Activated naive CD4-positive, alpha-beta T cell treated with anti-CD3 and anti-CD28 coated beads, Interleukin-2, amount 10 ng/mL, durations not matched to agents 7 days and 5 days (primary cell): ENCODE measurements around the gene MN1.

Source experiments
- CTCF ChIA-PET: fragments of 350-600 bp; sonication (Branson Sonifier 250); formaldehyde crosslinking; loops from one replicate; lab custom pipeline; 2021; ENCODE audit warnings: antibody characterized with exemption; lab: Charles Lee
- DNase-seq: peaks from one replicate; pipeline ENCODE4 v3.0.0-alpha.2; 2020
- H3K27ac Mint-ChIP-seq: one replicate; pipeline ENCODE4 v1.8.0; 2021; ENCODE audit warnings: mild to moderate bottlenecking, moderate library complexity, mixed read lengths
- H3K27me3 Mint-ChIP-seq: one replicate; pipeline ENCODE4 v1.8.0; 2021; ENCODE audit warnings: mild to moderate bottlenecking, mixed read lengths
- H3K36me3 Mint-ChIP-seq: one replicate; pipeline ENCODE4 v1.8.0; 2021; ENCODE audit warnings: mixed read lengths
- H3K4me1 Mint-ChIP-seq: one replicate; pipeline ENCODE4 v1.8.0; 2021; ENCODE audit warnings: mixed read lengths
- H3K4me3 Mint-ChIP-seq: one replicate; pipeline ENCODE4 v1.8.0; 2021; ENCODE audit warnings: mild to moderate bottlenecking, moderate library complexity, mixed read lengths
- H3K9me3 Mint-ChIP-seq: one replicate; pipeline ENCODE4 v1.8.0; 2021; ENCODE audit warnings: mixed read lengths

The MN1 gene

GRCh38 chr22:27756212-27756660 is 45.3 kb downstream of the MN1 start:
- no peak overlapping the region for H3K4me3 Mint-ChIP-seq

GRCh38 chr22:27755521-27756211 is 45.9 kb downstream of the MN1 start:
- H3K9me3 Mint-ChIP-seq, result no peaks in the 10 kb centered on the region
- no peak overlapping the region for H3K27ac Mint-ChIP-seq
- H3K36me3 Mint-ChIP-seq, result no peaks in the 10 kb centered on the region
- H3K27me3 Mint-ChIP-seq, result peaks cover 6% of the 10 kb centered on the region
- H3K4me1 Mint-ChIP-seq, result no peaks in the 10 kb centered on the region
- CTCF ChIA-PET, result no interaction called here
- no peak overlapping the region for H3K4me3 Mint-ChIP-seq
- no peak for DNase-seq

More at GRCh38 chr22:27756212-27756660, 45.3 kb downstream of the MN1 start:
- CTCF ChIA-PET, result no interaction called here
- no peaks in the 10 kb centered on the region for H3K9me3 Mint-ChIP-seq
- no peak overlapping the region for H3K27ac Mint-ChIP-seq
- no peak for DNase-seq
- no peaks in the 10 kb centered on the region for H3K36me3 Mint-ChIP-seq
- H3K4me1 Mint-ChIP-seq, result no peaks in the 10 kb centered on the region
- H3K27me3 Mint-ChIP-seq, result peaks cover under 1% of the 10 kb centered on the region

GRCh38 chr22:27754888-27755480 is 46.6 kb downstream of the MN1 start:
- CTCF ChIA-PET, result no interaction called here
- H3K27me3 Mint-ChIP-seq, result peaks cover 7% of the 10 kb centered on the region
- no peaks in the 10 kb centered on the region for H3K4me1 Mint-ChIP-seq
- no peak overlapping the region for H3K27ac Mint-ChIP-seq
- H3K4me3 Mint-ChIP-seq, result no peak overlapping the region
- no peak for DNase-seq
- no peaks in the 10 kb centered on the region for H3K36me3 Mint-ChIP-seq
- H3K9me3 Mint-ChIP-seq, result no peaks in the 10 kb centered on the region

- CTCF ChIA-PET, result no interaction called here
- peaks cover 14% of the 10 kb centered on the region for H3K27me3 Mint-ChIP-seq
- DNase-seq, result no peak
- no peaks in the 10 kb centered on the region for H3K36me3 Mint-ChIP-seq
- H3K4me3 Mint-ChIP-seq, result no peak overlapping the region
- no peak overlapping the region for H3K27ac Mint-ChIP-seq
- H3K9me3 Mint-ChIP-seq, result no peaks in the 10 kb centered on the region
- H3K4me1 Mint-ChIP-seq, result no peaks in the 10 kb centered on the region
Measured at GRCh38 chr22:27754247-27754887, 47.2 kb downstream of the MN1 start.

GRCh38 chr22:27752771-27753170 is 48.8 kb downstream of the MN1 start:
- Mint-ChIP-seq H3K9me3 (no peaks in the 10 kb centered on the region), H3K27me3 (peaks cover 24% of the 10 kb centered on the region), H3K4me1 (no peaks in the 10 kb centered on the region), H3K36me3 (no peaks in the 10 kb centered on the region), H3K4me3 (no peak overlapping the region), H3K27ac (no peak overlapping the region)
- CTCF ChIA-PET, result no interaction called here
- DNase-seq, result no peak

- Mint-ChIP-seq H3K27me3 (peaks cover 24% of the 10 kb centered on the region), H3K4me1 (no peaks in the 10 kb centered on the region), H3K36me3 (no peaks in the 10 kb centered on the region), H3K4me3 (no peak overlapping the region), H3K9me3 (no peaks in the 10 kb centered on the region), H3K27ac (no peak overlapping the region)
- CTCF ChIA-PET, result no interaction called here
- no peak for DNase-seq
Measured at GRCh38 chr22:27752141-27752540, 49.4 kb downstream of the MN1 start.

GRCh38 chr22:27751277-27752070 is 50.1 kb downstream of the MN1 start:
- Mint-ChIP-seq H3K36me3 (no peaks in the 10 kb centered on the region), H3K4me3 (no peak overlapping the region), H3K9me3 (no peaks in the 10 kb centered on the region), H3K4me1 (no peaks in the 10 kb centered on the region), H3K27ac (no peak overlapping the region), H3K27me3 (peaks cover 24% of the 10 kb centered on the region)
- CTCF ChIA-PET, result no interaction called here
- DNase-seq, result no peak

- Mint-ChIP-seq H3K4me1 (no peaks in the 10 kb centered on the region), H3K27ac (peak overlapping the region; percentile 28), H3K4me3 (no peak overlapping the region), H3K27me3 (peaks cover 24% of the 10 kb centered on the region), H3K9me3 (no peaks in the 10 kb centered on the region), H3K36me3 (no peaks in the 10 kb centered on the region)
- DNase-seq, result no peak
- CTCF ChIA-PET, result no interaction called here
Measured at GRCh38 chr22:27750584-27751265, 50.8 kb downstream of the MN1 start.

GRCh38 chr22:27749597-27750225 is 51.8 kb downstream of the MN1 start:
- Mint-ChIP-seq H3K36me3 (no peaks in the 10 kb centered on the region), H3K4me3 (no peak overlapping the region), H3K9me3 (no peaks in the 10 kb centered on the region), H3K27ac (no peak overlapping the region), H3K27me3 (peaks cover 24% of the 10 kb centered on the region), H3K4me1 (no peaks in the 10 kb centered on the region)
- CTCF ChIA-PET, result interaction anchor here (0.7 kb wide), 1 partner anchor 32 kb away, joined by 3 read pairs; no protein-coding TSS in a partner anchor
- DNase-seq, result no peak

GRCh38 chr22:27748751-27749191 is 52.8 kb downstream of the MN1 start:
- DNase-seq, result no peak
- peaks cover 24% of the 10 kb centered on the region for H3K27me3 Mint-ChIP-seq
- no peaks in the 10 kb centered on the region for H3K9me3 Mint-ChIP-seq
- H3K27ac Mint-ChIP-seq, result no peak overlapping the region
- no peak overlapping the region for H3K4me3 Mint-ChIP-seq
- no peaks in the 10 kb centered on the region for H3K4me1 Mint-ChIP-seq
- H3K36me3 Mint-ChIP-seq, result no peaks in the 10 kb centered on the region
- CTCF ChIA-PET, result interaction anchor here (0.7 kb wide), 1 partner anchor 33 kb away, joined by 3 read pairs; no protein-coding TSS in a partner anchor

- H3K4me1 Mint-ChIP-seq, result no peaks in the 10 kb centered on the region
- no peak overlapping the region for H3K4me3 Mint-ChIP-seq
- H3K27ac Mint-ChIP-seq, result no peak overlapping the region
- no peaks in the 10 kb centered on the region for H3K9me3 Mint-ChIP-seq
- H3K36me3 Mint-ChIP-seq, result no peaks in the 10 kb centered on the region
- CTCF ChIA-PET, result no interaction called here
- DNase-seq, result no peak
- H3K27me3 Mint-ChIP-seq, result peaks cover 24% of the 10 kb centered on the region
Measured at GRCh38 chr22:27748349-27748748, 53.2 kb downstream of the MN1 start.

GRCh38 chr22:27747396-27748221 is 53.9 kb downstream of the MN1 start:
- H3K4me3 Mint-ChIP-seq, result no peak overlapping the region
- no peak for DNase-seq
- no peaks in the 10 kb centered on the region for H3K4me1 Mint-ChIP-seq
- no peaks in the 10 kb centered on the region for H3K36me3 Mint-ChIP-seq
- H3K27ac Mint-ChIP-seq, result no peak overlapping the region
- CTCF ChIA-PET, result no interaction called here
- H3K27me3 Mint-ChIP-seq, result peaks cover 24% of the 10 kb centered on the region
- peaks cover 2% of the 10 kb centered on the region for H3K9me3 Mint-ChIP-seq

- no peak overlapping the region for H3K4me3 Mint-ChIP-seq
- CTCF ChIA-PET, result no interaction called here
- peaks cover 2% of the 10 kb centered on the region for H3K9me3 Mint-ChIP-seq
- no peaks in the 10 kb centered on the region for H3K36me3 Mint-ChIP-seq
- no peaks in the 10 kb centered on the region for H3K4me1 Mint-ChIP-seq
- no peak overlapping the region for H3K27ac Mint-ChIP-seq
- H3K27me3 Mint-ChIP-seq, result peaks cover 24% of the 10 kb centered on the region
- no peak for DNase-seq
Measured at GRCh38 chr22:27746918-27747317, 54.6 kb downstream of the MN1 start.
